GM19238 (cell line): Measurements from ENCODE around the gene ADGRG6.

Experiments used
- DNase-seq: peaks from one replicate; pipeline ENCODE4 v3.0.0; 2011; ENCODE audit warnings: low spot score; ENCODE audit not compliant: insufficient read length

Gene ADGRG6

GRCh38 chr6:142374965-142375733, 73.3 kb downstream of the ADGRG6 start:
- DNase-seq = no peak

- DNase-seq = no peak
These were observed 74.3 kb downstream of the ADGRG6 start for GRCh38 chr6:142376115-142376514.

- no peak for DNase-seq
These were observed 75.1 kb downstream of the ADGRG6 start for GRCh38 chr6:142376800-142377496.

GRCh38 chr6:142377497-142377848, 75.7 kb downstream of the ADGRG6 start:
- DNase-seq = no peak

- DNase-seq = no peak
These were observed 76.5 kb downstream of the ADGRG6 start for GRCh38 chr6:142378138-142378875.

- DNase-seq = no peak
These were observed 78.8 kb downstream of the ADGRG6 start for GRCh38 chr6:142380626-142381025.

- DNase-seq = no peak
These were observed 79.4 kb downstream of the ADGRG6 start for GRCh38 chr6:142381181-142381580.

- no peak for DNase-seq
These were observed 80.1 kb downstream of the ADGRG6 start for GRCh38 chr6:142381845-142382378.

- DNase-seq = no peak
These were observed 82.9 kb downstream of the ADGRG6 start for GRCh38 chr6:142384519-142385254.

- DNase-seq = no peak
These were observed 83.5 kb downstream of the ADGRG6 start for GRCh38 chr6:142385352-142385751.

GRCh38 chr6:142386657-142387056, 84.8 kb downstream of the ADGRG6 start:
- DNase-seq = no peak

GRCh38 chr6:142387997-142388815, 86.4 kb downstream of the ADGRG6 start:
- DNase-seq = no peak

- no peak for DNase-seq
These were observed 93.5 kb downstream of the ADGRG6 start for GRCh38 chr6:142395266-142395665.

GRCh38 chr6:142395768-142396231, 94.0 kb downstream of the ADGRG6 start:
- DNase-seq = no peak

- DNase-seq = no peak
These were observed 96.5 kb downstream of the ADGRG6 start for GRCh38 chr6:142398353-142398752.

- no peak for DNase-seq
These were observed 97.9 kb downstream of the ADGRG6 start for GRCh38 chr6:142399739-142400138.

- DNase-seq = no peak
These were observed 98.7 kb downstream of the ADGRG6 start for GRCh38 chr6:142400495-142400894.

- DNase-seq = no peak
These were observed 100.0 kb downstream of the ADGRG6 start for GRCh38 chr6:142401838-142402237.

- DNase-seq = no peak
These were observed 102.9 kb downstream of the ADGRG6 start for GRCh38 chr6:142404751-142405150.

- no peak for DNase-seq
These were observed 104.3 kb downstream of the ADGRG6 start for GRCh38 chr6:142406131-142406530.
